LHCN-M2 (cell line): ENCODE results near the gene BTG1. TPM values are rescaled to one million over a fixed set of nuclear protein-coding genes. Genes with fewer than 3 reads are reported as not detected.
A peak's percentile ranks its signal among the peaks of the same experiment; 100 is the strongest.
"Not testable (repeated sequence)": the region's sequence is repeated elsewhere in the genome, so short reads cannot be mapped to it uniquely, and the experiment has no call there.

ENCODE experiments used
- DNase-seq: peaks from one replicate; pipeline ENCODE4 v3.0.0-alpha.2; 2012; ENCODE audit warnings: low read depth
- total RNA-seq: library from RNA; depleted of rRNA; stranded (reverse); fragments of >200 nt; gene quantifications from 2 replicates; pipeline ENCODE4 v1.2.3, GENCODE V29; 2014

The BTG1 gene
- total RNA-seq, 1 experiment from 2014 or later: 17.5 TPM

GRCh38 chr12:92149563-92149962 lies 3.9 kb upstream of the BTG1 start:
- no peak for DNase-seq

- no peak for DNase-seq
Observed at GRCh38 chr12:92147491-92147890, 1.8 kb upstream of the BTG1 start.

GRCh38 chr12:92146497-92147224 lies 1.0 kb upstream of the BTG1 start:
- no peak for DNase-seq

DNA sequence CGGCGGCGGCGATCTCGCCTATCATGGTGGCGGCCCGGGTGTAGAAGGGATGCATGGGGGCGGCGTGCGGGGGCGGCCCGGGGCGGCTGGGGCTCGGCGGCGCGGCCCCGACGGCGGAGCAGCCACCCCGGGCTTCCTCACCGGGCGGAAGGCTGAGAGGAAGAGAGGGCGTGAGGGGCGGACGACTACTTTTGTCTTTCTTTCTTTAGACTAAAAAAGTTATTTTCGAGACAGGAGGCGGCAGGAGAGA lies 240 bp downstream of the BTG1 start:
- DNase-seq: no peak

- peak; percentile 71 for DNase-seq
Observed at GRCh38 chr12:92144631-92145480, 790 bp downstream of the BTG1 start.

- DNase-seq: peak; percentile 98
Observed at GRCh38 chr12:92143686-92144630, 1.7 kb downstream of the BTG1 start.

DNA sequence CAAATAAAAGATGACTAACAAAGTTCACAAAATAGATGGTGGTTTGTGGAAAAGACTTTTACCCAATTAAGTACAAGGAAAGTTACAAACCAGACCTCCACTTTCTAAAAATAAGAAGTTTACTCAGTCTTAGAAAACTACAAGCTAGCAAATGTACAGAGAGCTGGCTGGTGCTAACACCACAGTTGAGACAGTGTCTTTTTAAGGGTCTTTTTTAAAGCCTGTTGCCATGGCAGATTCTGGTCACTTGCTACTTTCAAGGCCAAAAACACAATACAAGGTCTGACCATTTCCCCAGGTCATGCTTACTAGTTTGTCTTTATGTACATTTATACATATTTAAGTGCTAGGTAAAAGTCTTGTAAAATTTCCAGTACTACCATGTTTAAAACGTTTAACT lies 2.4 kb downstream of the BTG1 start:
- no peak for DNase-seq

DNA sequence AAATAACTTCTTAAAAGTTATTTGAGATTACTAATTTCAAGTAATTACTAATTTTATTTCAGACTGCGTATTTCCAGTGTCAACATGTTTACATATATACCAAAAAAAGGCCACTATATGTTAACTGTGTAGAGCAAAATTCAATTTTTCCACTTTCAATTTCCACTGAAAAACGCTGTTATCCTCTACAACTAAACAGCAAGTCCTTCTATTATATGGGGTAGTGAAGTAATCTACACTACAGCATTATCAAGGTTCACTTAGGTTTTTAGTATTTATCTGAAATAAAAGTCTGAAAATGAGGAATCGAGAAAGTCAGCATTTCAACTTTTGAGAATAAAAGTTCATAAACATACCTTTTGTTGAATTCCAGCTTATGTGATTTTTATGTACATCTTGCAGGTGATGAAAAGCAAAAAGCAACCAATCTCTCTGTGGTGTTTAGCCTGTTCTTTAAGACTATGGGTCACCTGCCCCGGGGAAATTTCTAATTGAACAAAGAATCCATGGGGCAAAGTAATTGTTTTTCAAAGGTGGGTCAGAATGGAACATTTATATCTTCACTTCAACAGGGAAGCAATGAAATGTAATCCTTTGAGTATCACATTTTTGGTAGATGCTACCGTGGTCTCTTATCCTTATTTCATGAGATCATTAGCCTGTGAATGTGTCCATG lies 3.3 kb downstream of the BTG1 start:
- no peak for DNase-seq

GRCh38 chr12:92141591-92142121 lies 4.0 kb downstream of the BTG1 start:
- no peak for DNase-seq

- no peak for DNase-seq
Observed at GRCh38 chr12:92140896-92141536, 4.6 kb downstream of the BTG1 start.

- DNase-seq: no peak
Observed at GRCh38 chr12:92140156-92140555, 5.5 kb downstream of the BTG1 start.

GRCh38 chr12:92139634-92140150 lies 6.0 kb downstream of the BTG1 start:
- DNase-seq: peak; percentile 62

DNA sequence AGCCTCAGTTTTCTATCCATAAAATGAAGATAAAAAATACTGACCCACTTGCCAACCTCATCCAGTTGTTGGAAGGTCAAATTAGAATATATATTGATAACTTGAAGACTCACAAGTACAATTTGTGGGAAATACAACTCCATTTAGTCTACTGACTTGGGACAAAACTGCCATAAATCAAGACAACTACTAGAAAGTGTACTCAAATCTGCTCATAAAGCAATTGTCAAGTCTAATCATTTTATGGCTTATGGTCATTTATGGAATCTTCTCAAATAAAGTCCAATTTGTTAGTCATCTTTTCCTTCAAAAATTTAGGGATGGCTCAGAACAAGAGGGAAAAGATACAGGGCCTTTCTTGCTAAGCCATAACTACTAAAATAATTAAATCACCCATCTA lies 7.0 kb downstream of the BTG1 start:
- DNase-seq: no peak

- no peak for DNase-seq
Observed at GRCh38 chr12:92138144-92138543, 7.5 kb downstream of the BTG1 start.

DNA sequence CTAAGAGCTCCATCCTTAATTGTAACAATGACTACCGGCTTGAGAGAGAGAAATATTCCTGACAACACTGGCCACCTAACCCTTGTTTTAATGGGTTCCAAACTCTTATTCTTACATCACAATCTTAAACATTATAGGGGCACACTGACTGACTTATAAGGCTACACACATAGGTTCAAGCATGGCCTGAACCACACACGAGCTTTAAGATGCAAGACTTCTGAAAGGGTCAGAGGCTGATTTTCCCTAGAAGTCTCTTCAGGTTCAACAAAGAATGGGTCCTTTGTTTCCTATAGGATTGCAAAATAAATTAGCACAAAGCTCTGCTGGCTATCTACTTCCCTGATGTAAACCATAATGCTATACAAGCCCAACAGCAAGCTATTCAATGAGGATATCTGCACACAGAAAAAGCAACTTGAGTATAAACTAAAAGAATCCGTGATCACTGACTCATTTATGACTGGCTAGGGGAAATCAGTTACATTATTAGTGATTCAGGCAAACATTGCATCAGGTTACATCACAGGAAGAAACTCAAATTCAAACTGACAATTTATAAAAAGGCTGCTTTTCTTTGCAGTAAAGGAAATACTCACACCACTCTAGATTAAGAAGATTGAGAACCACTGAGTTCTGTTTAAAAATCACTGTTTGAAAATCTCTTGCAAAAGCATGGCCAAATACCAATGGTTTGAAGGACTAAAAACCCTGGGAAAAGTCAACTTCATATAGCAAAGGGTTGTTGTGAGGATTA lies 8.5 kb downstream of the BTG1 start:
- peak; percentile 86 for DNase-seq

- no peak for DNase-seq
Observed at GRCh38 chr12:92136026-92136730, 9.5 kb downstream of the BTG1 start.

- not testable (repeated sequence) for DNase-seq
Observed at GRCh38 chr12:92135541-92135940, 10.1 kb downstream of the BTG1 start.

- peak; percentile 84 for DNase-seq
Observed at GRCh38 chr12:92134638-92135274, 10.9 kb downstream of the BTG1 start.
